Stimulated activated CD8-positive, alpha-beta memory T cell treated with anti-CD3 and anti-CD28 coated beads, Interleukin-12 subunit alpha, Interleukin-12 subunit beta, amount 100 ng/mL, for 1 hour (primary cell): ENCODE data around the gene CTAGE6.
"Not testable (repeated sequence)": the region's sequence is repeated elsewhere in the genome, so short reads cannot be mapped to it uniquely, and the experiment has no call there.

Source experiments
- DNase-seq: peaks from one replicate; pipeline ENCODE4 v3.0.0-alpha.2; 2020; ENCODE audit warnings: low read depth

CTAGE6 gene

DNA sequence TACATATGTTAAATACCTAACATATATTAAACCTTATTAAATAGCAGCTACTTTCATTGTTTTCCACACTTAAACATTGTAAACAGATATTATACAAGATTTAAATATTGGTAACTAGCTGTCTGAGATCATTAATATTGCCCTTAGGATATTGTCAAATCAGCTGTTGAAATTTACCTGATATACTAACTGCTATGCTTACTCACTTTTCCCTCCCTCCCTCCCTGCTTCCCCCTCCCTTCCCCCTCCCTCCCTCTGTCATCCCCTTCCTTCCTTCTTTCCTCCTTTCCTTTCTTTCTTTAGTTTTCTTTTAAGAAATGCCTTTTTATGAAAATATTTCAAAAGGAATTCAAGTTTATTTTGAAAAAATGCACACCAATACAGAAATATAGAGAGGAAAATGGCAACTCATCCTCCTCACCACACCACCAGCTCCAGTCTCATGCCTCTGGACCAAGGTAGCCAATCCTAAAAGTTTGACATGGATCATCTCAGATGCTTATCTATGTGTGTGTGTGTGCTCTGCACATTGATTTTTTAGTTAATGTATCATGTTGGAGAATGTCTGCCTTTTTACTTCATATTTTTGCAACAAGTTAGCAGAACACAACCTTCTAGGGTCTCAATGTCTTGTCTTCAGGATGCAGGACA is 41.8 kb downstream of the CTAGE6 start:
- DNase-seq = not testable (repeated sequence)

GRCh38 chr7:143714581-143715454 is 42.7 kb downstream of the CTAGE6 start:
- DNase-seq = not testable (repeated sequence)

GRCh38 chr7:143712381-143712780 is 45.1 kb downstream of the CTAGE6 start:
- DNase-seq = not testable (repeated sequence)

- not testable (repeated sequence) for DNase-seq
Measured at GRCh38 chr7:143711727-143712324, 45.7 kb downstream of the CTAGE6 start.

- not testable (repeated sequence) for DNase-seq
Measured at GRCh38 chr7:143709895-143710294, 47.6 kb downstream of the CTAGE6 start.
